HG03439 (cell line): ENCODE results near the gene HDHD2.

Experiments used
- ATAC-seq: cut with Tn5 transposase; IDR thresholded peaks from one replicate; pipeline ENCODE4 v1.9.1; 2021; ENCODE audit warnings: mild to moderate bottlenecking, moderate library complexity; ENCODE audit not compliant: unreplicated experiment

The HDHD2 gene

DNA sequence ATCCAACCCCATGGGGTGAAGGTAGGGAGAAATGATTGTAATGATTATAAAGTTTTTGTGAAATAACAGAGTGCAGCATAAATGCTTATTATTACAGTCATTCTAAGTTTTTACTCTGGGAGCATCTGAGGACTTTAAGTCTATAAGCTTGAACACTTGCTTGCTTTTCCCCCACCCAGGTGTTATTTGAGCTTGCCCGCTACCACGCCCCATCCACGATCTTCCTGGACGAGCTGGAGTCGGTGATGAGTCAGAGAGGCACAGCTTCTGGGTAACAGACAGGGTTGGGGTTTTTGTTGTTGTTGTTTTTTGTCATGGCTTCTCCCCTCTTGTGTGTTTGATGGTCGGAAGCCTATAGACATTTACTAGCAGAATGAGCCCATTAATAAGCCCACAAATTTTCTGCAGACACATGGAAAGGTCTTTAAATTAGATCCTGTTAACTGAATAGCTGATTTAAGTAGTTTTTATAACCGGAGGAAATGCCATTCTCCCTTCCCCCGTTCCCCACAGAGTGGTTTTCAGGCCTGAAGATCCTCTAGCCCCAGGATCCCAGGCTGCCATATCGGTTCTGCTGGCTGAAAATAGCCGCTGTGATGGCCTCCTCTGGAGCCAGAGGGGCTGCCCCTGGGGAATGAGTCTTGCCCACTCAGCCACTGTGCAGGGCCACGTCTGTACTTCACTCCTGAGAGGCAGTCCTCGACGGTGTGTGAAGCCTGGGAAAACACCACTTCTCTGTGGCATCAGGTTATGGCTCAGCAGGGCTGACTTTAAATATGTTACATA, 75.0 kb downstream of the HDHD2 start:
- ATAC-seq: no peak

- ATAC-seq: no peak
Measured at GRCh38 chr18:47067648-47068047, 82.7 kb downstream of the HDHD2 start.

DNA sequence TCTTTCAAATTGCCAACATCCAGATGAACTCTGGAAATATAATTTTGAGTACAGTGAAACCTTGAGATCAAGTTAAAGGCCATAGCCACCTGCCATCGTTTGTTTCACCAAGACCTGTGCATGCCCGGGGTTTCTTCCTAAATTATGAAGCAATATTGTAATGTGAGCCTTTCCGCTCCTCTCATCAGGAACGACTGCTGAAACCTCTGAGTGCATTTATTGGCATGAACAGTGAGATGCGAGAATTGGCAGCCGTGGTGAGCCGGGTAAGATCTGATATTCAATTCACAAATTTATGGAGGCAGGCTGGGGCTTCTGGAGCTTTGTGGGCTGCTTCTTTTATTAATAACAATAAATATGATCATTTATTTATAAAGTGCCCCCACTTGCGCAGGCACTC, 87.2 kb downstream of the HDHD2 start:
- ATAC-seq: no peak

GRCh38 chr18:47062471-47062870, 87.8 kb downstream of the HDHD2 start:
- no peak for ATAC-seq
